HG03558 (cell line): ENCODE measurements around the gene PRKAG1.

ENCODE experiments used
- ATAC-seq: cut with Tn5 transposase; IDR thresholded peaks from one replicate; pipeline ENCODE4 v1.9.1; 2021; ENCODE audit warnings: moderate number of reproducible peaks; ENCODE audit not compliant: unreplicated experiment; ENCODE audit errors: extremely low read depth

PRKAG1 gene

GRCh38 chr12:48970702-48971334 is 47.8 kb downstream of the PRKAG1 start:
- ATAC-seq, result no peak

GRCh38 chr12:48969833-48970701 is 48.5 kb downstream of the PRKAG1 start:
- ATAC-seq, result no peak

- ATAC-seq, result no peak
These were observed 49.3 kb downstream of the PRKAG1 start for GRCh38 chr12:48969160-48969771.

GRCh38 chr12:48968467-48968866 is 50.1 kb downstream of the PRKAG1 start:
- ATAC-seq, result no peak

GRCh38 chr12:48967991-48968390 is 50.6 kb downstream of the PRKAG1 start:
- ATAC-seq, result no peak

GRCh38 chr12:48966177-48966895 is 52.2 kb downstream of the PRKAG1 start:
- ATAC-seq, result no peak

- no peak for ATAC-seq
These were observed 53.2 kb downstream of the PRKAG1 start for GRCh38 chr12:48965298-48965838.

- no peak for ATAC-seq
These were observed 56.8 kb downstream of the PRKAG1 start for GRCh38 chr12:48961801-48962200.

GRCh38 chr12:48961331-48961730 is 57.2 kb downstream of the PRKAG1 start:
- ATAC-seq, result no peak

- no peak for ATAC-seq
These were observed 57.7 kb downstream of the PRKAG1 start for GRCh38 chr12:48960834-48961233.

- ATAC-seq, result no peak
These were observed 60.6 kb downstream of the PRKAG1 start for GRCh38 chr12:48958049-48958388.

GRCh38 chr12:48957141-48958048 is 61.2 kb downstream of the PRKAG1 start, which contains the start of gene ARF3:
ARF3 (minus strand) TSS chr12:48957487; CDS start chr12:48941095, 16,392 bp downstream.
- ATAC-seq, result no peak

GRCh38 chr12:48956279-48957140 is 62.1 kb downstream of the PRKAG1 start:
- ATAC-seq, result no peak

- ATAC-seq, result no peak
These were observed 63.6 kb downstream of the PRKAG1 start for GRCh38 chr12:48954841-48955501.

GRCh38 chr12:48954061-48954460 is 64.5 kb downstream of the PRKAG1 start:
- ATAC-seq, result no peak

GRCh38 chr12:48952691-48953090 is 65.9 kb downstream of the PRKAG1 start:
- no peak for ATAC-seq
